GM20000 (cell line): ENCODE measurements around the gene FKBP1A.

ENCODE experiments used
- DNase-seq: peaks from one replicate; pipeline ENCODE4 v3.0.0; 2012; ENCODE audit warnings: low spot score
- TF ChIP-seq, protein P1 (sequence below): IDR thresholded peaks from 2 replicates; pipeline ENCODE4 v1.5.1; 2012; ENCODE audit warnings: mild to moderate bottlenecking, control low read depth; ENCODE audit errors: extremely low read depth, missing control alignments

FKBP1A gene

DNA sequence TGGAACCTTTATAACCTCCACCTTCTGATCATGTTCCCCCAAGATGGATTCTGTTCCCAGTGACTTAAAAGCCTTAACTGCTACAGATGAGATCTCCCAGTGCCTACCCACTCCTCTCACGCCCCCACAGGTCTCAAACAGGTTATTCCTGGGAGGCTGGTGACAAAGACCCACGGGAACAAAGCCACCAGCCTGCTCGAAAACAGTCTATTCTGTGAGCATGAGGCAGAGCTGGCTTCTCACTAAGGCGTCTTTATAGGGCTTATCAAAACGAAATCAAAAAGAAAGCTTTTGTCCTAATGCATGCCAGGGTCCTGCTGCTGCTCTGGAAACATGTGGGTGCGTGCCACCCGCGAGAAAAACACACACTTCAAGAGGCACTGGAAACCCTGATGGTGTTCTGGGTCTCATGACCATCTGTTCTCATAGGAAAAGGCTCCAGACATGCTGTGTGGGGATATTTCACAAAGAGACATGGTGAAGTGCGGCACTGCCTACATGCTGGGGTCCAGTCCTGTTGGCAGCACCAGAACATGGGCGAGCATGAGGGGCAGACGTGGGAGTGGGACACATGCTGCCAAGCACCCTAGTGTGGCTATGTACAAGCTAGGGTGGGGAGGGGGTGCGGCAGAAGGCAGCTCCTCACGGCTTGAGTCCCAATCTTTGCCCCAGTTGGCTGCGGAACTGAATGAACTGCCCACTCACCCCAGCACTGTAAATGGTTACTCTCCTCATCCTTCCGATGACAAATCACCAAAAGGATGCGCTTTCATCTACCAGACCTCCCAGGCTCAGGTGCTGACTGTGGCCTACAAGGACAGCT, 2.1 kb downstream of the FKBP1A start:
- TF ChIP-seq, protein P1, sequence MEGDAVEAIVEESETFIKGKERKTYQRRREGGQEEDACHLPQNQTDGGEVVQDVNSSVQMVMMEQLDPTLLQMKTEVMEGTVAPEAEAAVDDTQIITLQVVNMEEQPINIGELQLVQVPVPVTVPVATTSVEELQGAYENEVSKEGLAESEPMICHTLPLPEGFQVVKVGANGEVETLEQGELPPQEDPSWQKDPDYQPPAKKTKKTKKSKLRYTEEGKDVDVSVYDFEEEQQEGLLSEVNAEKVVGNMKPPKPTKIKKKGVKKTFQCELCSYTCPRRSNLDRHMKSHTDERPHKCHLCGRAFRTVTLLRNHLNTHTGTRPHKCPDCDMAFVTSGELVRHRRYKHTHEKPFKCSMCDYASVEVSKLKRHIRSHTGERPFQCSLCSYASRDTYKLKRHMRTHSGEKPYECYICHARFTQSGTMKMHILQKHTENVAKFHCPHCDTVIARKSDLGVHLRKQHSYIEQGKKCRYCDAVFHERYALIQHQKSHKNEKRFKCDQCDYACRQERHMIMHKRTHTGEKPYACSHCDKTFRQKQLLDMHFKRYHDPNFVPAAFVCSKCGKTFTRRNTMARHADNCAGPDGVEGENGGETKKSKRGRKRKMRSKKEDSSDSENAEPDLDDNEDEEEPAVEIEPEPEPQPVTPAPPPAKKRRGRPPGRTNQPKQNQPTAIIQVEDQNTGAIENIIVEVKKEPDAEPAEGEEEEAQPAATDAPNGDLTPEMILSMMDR: no peak

DNA sequence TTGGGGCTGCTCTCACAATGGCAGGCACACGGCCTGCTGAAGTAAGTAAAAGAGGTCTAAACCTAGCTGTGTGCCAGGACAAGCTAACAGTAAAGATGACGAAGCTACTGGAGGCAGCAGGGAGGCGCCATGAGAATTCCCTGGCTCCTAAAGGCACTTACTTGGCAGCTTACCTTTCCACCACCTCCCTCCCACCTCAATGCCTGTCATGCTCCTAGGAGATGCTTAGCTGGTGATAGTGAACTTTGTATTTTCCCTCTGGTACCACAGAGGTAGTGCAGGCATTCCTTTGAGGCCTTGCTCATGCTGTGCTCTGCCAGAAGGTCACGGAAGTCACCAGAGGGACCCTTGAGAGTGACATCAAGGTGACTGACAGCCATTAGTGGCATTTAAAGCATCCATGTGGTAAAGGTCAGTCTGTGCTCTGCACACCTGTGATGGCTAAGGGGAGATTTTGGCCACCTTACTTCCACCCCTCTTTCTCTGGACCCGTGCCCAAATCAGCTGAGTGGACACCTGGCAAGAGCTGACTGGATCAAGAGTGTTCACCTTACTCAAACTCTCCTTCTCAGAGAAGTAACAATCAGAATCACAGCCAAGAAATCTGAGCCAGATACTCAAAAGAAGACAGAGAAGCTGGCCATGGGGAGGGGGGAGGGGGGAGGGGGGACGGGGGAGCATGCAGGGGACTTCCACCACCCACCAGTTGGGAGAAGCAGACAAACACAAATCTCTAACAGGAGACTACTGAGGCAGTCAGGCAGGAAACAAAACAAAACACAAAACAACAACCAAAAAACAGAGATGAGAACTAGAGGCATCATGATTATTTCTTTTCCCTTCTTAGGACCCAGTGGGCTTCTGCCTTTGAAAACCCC, 2.9 kb downstream of the FKBP1A start:
- no peak for DNase-seq
- TF ChIP-seq, protein P1: no peak

More for the DNA sequence above, 2.1 kb downstream of the FKBP1A start:
- DNase-seq: no peak

DNA sequence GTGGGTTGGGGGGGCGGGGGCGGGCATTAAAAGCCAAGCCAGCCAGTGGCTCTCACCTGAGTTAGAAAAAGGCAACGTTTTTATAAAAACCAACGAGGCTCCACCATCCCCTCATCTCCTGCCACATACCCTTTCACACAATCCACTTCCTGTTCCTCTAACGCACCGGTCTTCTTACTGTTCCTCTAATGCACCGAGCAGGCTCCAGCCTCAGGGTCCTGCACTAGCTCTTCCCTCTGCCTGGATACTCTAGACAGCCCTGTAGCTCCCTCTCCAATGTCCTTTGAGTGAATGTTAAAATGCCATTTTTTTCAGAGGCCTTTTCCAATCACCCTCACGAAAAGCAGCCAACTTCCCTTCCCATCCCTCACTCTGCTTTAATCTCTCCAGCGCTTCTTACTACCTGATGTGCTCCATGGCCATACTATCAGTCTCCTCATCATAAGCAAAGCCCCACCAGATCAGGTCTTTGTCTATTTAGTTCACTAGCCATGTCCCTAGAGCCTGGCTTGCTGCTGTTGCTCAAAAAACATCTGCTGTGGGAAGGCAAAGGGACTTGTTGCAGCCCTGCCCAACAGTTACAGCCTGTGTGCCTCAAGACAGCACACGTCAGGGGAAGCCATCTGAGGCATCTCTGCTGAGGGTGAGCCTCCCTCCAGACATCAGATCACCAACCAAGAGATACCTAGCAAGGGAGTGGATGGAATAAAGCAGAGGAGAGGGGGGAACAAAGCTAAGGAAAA, 3.9 kb downstream of the FKBP1A start:
- no peak for DNase-seq

DNA sequence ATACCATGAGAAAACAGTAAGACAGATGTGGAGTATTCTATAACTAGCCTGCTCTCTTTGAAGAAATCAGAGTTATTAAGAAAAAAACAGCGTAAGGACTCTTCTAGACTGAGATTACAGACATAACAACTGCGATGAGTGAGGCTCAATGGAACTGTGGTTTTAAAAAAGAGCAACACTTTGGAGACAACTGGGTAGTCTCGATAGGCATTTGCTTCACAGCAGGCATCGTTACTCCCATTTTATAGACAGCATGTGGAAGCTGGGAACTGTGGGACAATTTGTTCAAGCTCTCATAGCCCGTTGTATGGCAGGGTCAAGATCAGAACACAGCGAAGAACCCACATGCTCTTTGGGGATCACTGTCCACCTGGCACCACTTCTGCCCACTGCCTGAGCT, 4.6 kb downstream of the FKBP1A start:
- no peak for DNase-seq
- TF ChIP-seq, protein P1: no peak

More for the DNA sequence above, 3.9 kb downstream of the FKBP1A start:
- TF ChIP-seq, protein P1: no peak

DNA sequence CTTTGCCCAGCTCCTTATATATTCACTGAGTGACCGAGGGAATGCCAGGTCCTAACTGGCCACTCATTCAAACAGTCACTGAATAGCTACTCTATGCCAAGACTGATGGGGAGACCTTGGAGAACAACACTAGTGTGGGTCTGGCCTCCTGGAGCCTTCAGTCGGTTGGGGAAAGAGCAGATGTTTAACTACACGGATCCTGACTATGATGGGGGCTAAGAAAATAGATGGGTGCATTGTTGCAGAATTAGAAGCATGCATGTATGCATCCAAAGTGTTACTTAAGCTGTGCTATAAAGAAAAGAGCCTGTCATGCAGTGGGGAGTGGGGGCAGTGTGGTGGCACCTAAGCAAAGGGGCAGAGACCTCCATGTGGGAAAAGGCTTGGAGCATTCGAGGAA, 6.5 kb downstream of the FKBP1A start:
- no peak for DNase-seq
- TF ChIP-seq, protein P1: no peak

DNA sequence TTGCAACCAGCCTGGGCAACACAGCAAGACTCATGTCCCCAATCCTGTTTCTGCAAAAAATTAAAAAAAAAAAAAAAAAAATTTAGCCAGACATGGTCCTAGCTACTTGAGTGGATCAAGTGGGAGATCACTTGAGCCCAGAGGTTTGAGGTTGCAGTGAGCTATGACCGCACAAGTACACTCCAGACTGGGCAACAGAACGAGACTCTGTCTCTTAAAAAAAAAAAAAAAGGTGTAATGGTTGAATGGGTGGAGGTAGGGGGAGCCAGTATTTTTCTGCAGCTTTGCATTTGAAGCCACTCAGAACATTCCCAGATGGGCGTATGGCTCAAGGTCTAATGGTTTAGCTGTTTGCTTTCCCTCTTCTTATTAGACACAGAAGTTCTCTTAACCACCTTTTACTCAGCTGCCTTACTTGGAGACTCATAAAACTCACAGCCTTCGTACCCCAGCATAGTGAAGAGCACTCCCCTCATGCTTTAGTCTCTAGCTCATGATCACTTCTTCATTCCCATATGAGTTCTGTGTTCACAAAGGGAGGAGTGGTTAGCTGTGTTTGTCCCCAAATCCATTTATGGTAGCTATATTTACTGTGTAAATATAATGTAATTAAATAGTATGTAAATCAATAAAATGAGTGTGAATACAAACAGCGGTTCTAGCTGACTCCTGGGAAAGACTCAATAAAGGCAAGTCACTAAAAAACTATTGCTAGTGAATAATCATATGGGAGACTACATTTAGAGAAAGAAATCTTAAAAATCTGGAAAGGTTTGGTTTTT, 9.0 kb downstream of the FKBP1A start:
- TF ChIP-seq, protein P1: no peak
- DNase-seq: no peak
